ENCODE measurements around the gene NKIRAS1.

DNA sequence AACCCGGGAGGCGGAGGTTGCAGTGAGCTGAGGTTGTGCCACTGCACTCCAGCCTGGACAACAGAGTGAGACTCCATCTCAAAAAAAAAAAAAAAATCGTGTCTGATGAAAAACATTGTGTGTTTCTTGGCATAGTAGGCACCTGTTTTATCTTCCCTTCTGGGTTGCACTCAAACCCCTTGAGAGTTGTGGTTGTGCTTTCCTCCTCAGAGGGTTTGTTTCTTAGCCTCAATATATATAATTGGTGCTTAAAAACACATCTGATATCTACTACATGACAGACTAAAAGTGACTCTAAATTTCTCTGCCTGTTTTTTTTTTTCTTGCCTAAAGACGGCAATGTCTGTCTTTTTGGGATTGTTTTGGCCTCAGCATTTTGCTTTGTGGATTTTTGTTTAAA lies 35.9 kb upstream of the NKIRAS1 start:
- TF ChIP-seq SPI1 (IDR thresholded peaks at IDR 0.05; ENCODE audit: low read depth, low read length), result no peak
- TF ChIP-seq POLR2A (IDR thresholded peaks at IDR 0.05; ENCODE audit: low read depth, low read length), result no peak
- TF ChIP-seq TAF1 (IDR thresholded peaks at IDR 0.05; ENCODE audit: low read depth, low read length), result no peak
- no peak for TF ChIP-seq POLR2AphosphoS5 (IDR thresholded peaks at IDR 0.05; ENCODE audit: low read depth, low read length)
